Measurements from ENCODE around the gene MAP7.

The MAP7 gene

DNA sequence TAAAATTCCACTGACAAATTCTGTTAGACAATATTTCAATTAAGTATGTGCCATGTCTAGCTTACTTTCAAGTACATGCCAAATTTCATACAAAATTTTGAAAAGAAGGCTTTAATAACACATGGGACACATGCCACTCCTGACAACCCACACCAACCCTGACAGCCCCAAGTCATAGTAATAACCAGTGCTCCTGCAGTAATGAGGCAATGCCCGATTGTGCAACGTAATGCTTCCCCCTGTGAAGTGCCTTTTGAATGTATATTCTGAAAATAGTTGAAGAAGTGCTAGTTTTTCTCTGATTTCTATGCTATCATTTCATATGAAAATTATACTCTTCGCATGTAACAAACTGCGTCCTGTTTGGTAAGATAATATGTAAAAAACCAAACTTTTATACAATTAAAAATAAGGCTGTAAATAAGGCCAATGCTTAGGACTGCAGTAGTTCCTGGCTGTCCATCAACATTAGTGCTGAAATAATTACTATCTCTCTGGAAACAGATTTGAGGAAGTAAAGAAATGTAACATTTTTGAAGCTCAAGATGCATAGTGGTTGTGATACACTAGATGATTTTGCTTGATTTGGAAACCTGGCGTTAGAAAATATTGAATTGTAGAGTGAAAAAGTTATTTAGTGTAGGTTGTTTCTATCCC is 134.7 kb downstream of the MAP7 start:
- ChIA-PET POLR2A (no interaction called here), CTCF (interaction anchor here (1.3 kb wide), 1 partner anchor 9 kb away, joined by 3 read pairs; no protein-coding TSS in a partner anchor)
- no peak for DNase-seq (ENCODE audit: low read depth, low spot score)
- no peak overlapping the region for H3K4me3 ChIP-seq (ENCODE audit: low read depth, low read length)
- TF ChIP-seq, protein P1, sequence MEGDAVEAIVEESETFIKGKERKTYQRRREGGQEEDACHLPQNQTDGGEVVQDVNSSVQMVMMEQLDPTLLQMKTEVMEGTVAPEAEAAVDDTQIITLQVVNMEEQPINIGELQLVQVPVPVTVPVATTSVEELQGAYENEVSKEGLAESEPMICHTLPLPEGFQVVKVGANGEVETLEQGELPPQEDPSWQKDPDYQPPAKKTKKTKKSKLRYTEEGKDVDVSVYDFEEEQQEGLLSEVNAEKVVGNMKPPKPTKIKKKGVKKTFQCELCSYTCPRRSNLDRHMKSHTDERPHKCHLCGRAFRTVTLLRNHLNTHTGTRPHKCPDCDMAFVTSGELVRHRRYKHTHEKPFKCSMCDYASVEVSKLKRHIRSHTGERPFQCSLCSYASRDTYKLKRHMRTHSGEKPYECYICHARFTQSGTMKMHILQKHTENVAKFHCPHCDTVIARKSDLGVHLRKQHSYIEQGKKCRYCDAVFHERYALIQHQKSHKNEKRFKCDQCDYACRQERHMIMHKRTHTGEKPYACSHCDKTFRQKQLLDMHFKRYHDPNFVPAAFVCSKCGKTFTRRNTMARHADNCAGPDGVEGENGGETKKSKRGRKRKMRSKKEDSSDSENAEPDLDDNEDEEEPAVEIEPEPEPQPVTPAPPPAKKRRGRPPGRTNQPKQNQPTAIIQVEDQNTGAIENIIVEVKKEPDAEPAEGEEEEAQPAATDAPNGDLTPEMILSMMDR (IDR thresholded peaks at IDR 0.05; ENCODE audit: insufficient read depth, low read length, missing control alignments), result no peak

DNA sequence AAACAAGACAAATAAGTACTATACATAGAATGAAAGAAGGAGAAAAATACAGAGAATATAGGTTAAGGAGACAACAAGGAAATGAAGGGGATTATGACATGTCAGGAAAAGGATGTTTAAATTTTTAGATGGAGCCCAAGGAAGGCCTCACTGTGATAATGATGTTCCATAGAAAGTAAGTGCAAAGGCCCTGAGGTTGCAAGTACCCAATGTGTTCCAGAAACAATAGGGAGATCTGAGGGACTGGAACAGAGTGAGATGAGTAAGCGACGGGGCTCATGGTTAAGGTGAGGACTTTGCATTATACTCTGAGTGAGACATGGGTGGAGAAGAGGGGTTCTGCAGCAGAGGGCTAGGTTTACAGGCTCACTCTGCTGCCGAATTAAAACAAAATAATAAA is 137.8 kb downstream of the MAP7 start:
- no peak for DNase-seq (ENCODE audit: low read depth, low spot score)
- POLR2A ChIA-PET, result no interaction called here
- H3K4me3 ChIP-seq (ENCODE audit: low read depth, low read length), result no peak overlapping the region
- TF ChIP-seq, protein P1 (IDR thresholded peaks at IDR 0.05; ENCODE audit: insufficient read depth, low read length, missing control alignments), result no peak
- CTCF ChIA-PET, result no interaction called here

DNA sequence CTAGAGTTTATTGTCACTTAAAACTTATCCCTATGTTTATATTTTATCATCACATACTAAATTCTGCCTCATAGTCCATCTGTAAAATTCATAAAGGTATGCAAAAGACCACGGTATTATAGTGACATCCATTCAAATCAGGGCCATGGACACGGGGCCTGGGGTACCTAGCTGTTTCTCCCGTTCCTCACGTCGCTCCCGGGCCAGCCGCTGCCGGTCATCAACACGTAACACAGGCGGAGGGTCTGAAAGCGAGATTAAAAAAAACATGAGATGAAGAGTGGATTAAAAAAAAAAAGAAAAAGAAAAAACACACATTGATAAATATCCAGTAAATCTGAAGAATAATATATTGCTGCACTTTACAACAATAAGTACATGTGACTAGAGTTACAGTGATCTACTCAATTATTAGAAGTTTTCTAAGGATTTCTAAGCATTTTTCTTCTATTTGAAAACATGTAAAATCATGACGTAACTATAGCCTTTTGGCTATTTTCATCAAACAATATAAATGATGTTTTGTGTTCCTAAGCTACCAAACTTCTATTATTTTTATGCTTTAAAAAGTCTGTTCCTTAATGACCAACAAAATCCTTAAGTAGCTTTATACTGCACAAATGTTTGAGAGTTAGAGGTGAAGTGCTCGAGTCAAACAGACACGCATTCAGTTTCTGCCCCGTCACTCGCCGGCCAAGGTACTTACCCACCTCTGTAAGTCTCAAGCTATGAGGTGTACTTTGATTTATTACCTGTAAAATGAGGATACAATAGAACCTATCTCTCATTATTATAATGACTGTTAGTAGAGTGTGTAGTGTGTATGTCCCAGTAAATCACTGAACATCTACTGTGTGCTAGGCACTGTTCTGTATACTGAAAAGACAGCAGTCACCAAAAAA is 138.5 kb downstream of the MAP7 start:
- H3K4me3 ChIP-seq (ENCODE audit: low read depth, low read length), result no peak overlapping the region
- CTCF ChIA-PET, result no interaction called here
- TF ChIP-seq, protein P1 (IDR thresholded peaks at IDR 0.05; ENCODE audit: insufficient read depth, low read length, missing control alignments), result no peak
- DNase-seq (ENCODE audit: low read depth, low spot score), result no peak
- POLR2A ChIA-PET, result no interaction called here

DNA sequence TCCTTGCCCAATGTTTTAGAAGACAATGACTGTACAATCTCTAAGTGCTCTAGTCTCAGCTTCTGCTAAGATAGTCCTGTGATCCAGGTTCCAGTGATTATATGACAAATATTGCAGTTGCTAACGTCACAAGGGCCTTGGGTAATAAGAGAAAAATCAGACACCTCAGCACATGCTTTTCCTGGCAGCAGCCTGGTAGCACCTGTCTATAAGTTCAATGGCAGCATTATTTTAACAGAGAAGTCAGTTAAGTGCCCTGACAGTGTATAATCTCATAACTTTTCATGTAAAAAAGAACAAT is 139.2 kb downstream of the MAP7 start:
- TF ChIP-seq, protein P1 (IDR thresholded peaks at IDR 0.05; ENCODE audit: insufficient read depth, low read length, missing control alignments), result no peak
- ChIA-PET CTCF (no interaction called here), POLR2A (no interaction called here)
- DNase-seq (ENCODE audit: low read depth, low spot score), result no peak
- no peak overlapping the region for H3K4me3 ChIP-seq (ENCODE audit: low read depth, low read length)

DNA sequence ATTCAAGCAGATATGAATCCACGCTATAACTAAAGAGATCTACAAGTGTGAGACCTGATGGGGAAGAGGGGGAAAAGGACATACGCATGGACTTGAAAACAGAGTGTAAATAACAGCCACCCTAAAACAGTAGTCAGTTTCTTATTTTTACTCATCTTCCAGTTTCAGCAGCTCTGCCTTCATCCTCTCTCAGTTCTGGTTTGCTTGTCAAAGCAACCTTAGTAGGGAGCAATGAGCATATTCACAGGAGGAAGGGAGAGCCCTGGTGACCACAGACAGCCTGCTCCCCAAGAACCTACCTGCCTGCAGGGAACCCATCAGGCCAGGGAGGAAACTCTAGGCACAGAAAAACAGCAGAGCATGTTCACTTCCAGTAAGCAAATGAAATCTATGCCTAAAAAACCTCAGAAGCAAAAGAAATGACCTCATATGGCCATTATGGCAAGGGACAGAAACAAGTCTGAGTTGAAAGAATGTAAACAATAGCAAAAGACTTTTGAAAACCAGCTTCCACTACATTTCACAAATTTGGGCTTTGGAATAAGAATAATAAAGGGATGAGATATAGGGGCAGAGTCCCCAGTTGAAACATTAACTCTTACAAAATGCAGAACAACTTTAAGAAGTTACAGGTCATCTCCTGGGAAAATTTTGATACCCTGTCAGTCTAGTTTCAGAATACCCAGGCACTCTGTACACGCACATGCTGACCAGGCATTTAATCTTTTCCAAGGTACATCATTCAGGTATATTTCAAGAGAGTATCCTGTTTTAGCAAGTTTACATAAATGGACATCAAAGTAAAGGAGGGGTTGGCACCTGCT is 139.8 kb downstream of the MAP7 start:
- ChIA-PET CTCF (no interaction called here), POLR2A (no interaction called here)
- no peak for DNase-seq (ENCODE audit: low read depth, low spot score)
- H3K4me3 ChIP-seq (ENCODE audit: low read depth, low read length), result no peak overlapping the region
- TF ChIP-seq, protein P1 (IDR thresholded peaks at IDR 0.05; ENCODE audit: insufficient read depth, low read length, missing control alignments), result no peak

DNA sequence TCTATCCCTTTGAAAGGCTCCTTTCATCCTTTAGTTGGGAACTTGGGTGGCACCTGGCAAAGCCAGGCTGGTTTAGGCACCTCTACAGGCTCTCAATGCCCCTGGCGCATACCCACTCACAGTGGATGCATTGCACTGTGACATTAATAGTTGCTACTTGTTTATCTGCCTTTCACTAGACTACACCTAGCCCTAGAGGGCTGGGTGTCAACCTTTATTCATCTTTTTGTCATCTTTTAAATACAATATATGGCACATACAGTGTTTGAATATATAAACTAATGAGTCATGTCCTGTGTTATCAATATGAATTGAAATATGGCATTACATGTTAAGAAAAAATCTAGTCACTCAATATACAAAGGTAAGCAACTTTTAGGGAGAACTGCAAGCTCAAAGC is 140.6 kb downstream of the MAP7 start:
- CTCF ChIA-PET, result no interaction called here
- no peak overlapping the region for H3K4me3 ChIP-seq (ENCODE audit: low read depth, low read length)
- POLR2A ChIA-PET, result no interaction called here
- DNase-seq (ENCODE audit: low read depth, low spot score), result no peak
- TF ChIP-seq, protein P1 (IDR thresholded peaks at IDR 0.05; ENCODE audit: insufficient read depth, low read length, missing control alignments), result no peak
